SH-SY5Y (cell line): ENCODE results near the gene MAN1B1.

Source experiments
- GATA2 ChIP-seq: IDR thresholded peaks from 2 replicates; pipeline ENCODE4 v1.6.1; 2011; ENCODE audit warnings: mild to moderate bottlenecking, low read depth, low read length
- GATA3 ChIP-seq: IDR thresholded peaks from 2 replicates; pipeline ENCODE4 v1.6.1; 2011; ENCODE audit warnings: low read depth, mild to moderate bottlenecking, low read length, moderate library complexity

Gene MAN1B1

DNA sequence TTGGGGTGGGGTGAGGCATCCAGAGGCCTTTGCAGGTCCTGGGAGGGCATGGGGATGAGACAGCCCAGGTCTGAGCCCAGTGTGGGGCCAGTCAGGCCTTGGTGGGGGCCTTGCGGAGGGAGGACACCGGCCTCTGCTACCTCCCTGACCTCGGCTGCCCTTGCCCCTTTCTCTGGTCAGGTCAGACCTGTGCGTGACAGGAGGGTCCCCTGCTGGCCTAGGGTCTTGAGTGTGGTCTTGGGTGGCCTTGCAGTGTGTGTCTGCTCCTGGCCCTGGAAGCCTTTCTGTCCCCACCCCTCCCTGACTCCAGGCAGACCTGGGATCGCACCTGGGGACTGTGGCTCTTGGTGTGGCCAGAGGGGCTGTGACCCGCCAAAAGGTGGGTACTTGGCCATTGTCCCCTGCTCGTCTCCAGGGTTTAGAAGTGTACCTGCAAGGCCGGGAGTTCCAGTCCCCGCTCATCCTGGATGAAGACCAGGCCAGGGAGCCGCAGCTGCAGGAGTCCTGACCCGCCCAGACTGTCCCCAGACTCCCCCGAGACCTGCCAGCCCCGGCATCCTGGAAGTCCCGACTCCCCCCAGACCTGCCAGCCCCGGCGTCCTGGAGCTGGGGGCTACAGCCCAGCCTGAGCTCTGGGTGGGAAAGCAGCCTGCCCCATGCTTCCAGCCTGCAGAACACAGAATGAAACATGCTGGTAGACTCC is 4.4 kb upstream of the MAN1B1 start:
- TF ChIP-seq GATA2 (no peak), GATA3 (no peak)

DNA sequence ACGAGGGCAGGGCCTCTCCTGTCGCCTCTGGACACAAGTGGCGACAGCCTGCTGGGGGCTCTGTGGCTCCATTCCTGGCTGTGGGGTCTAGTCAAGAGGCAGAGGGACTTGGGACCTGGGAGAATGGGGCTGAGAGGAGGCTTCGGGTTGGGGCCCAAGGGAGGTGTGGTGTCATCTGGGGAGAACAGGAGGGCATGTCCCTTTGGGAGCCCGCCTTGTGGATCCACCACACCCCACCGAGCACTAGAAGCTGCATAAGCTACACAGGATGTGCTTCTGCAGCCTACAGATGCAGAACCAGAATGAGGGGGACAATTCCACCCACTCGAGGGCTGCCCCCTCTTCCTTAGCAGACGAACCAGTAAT is 3.9 kb upstream of the MAN1B1 start:
- TF ChIP-seq GATA3 (no peak), GATA2 (no peak)

DNA sequence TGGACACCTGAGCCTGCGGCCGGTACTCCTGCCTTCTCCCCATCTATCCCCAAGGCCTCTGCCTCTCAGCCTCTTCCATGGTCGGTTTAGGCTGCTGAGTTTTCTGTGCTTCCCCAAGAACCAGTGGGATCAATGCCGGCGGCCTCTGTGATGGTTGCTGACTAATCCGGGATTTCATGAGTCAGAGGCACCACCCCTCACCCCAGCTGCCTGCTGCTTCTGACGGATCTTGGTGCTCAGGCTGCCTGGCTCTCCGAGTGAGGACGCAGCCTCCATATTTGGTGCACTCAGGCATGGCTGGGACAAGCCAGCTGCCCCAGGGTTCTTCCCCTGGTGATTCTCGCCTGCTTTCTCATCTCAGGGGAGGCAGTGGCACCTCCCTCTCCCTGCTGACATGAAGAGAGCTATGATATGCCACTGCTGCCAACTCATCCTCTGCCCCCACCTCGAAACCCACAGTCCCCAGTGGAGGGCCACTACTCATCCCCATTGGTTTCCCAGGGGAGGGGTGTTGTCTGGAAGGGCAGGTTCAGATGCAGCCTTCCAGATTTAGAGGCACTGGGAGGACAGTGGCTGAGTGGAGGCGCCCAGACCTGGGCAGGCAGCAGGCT is 3.3 kb upstream of the MAN1B1 start:
- TF ChIP-seq GATA3: no peak
- no peak for TF ChIP-seq GATA2

DNA sequence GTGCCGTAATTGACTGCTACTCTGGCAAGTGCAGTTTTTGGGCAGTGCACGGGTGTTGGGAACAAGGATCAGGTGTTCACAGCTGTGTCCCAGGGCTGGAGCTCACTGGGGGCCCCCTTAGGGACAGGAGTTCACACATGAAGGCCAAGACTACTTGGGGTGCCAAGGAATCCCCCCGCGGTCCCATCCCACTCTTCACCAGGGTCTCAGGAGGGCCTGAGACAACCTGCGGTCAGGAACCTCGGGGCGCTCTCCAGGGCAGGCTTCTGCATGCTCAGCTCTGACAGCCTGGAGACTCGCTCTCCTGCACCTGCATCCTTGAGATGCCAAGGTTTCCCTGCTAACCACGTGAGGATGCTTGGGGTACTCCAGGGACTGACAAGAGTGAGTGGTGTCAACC is 2.3 kb upstream of the MAN1B1 start:
- TF ChIP-seq GATA3 (no peak), GATA2 (no peak)

DNA sequence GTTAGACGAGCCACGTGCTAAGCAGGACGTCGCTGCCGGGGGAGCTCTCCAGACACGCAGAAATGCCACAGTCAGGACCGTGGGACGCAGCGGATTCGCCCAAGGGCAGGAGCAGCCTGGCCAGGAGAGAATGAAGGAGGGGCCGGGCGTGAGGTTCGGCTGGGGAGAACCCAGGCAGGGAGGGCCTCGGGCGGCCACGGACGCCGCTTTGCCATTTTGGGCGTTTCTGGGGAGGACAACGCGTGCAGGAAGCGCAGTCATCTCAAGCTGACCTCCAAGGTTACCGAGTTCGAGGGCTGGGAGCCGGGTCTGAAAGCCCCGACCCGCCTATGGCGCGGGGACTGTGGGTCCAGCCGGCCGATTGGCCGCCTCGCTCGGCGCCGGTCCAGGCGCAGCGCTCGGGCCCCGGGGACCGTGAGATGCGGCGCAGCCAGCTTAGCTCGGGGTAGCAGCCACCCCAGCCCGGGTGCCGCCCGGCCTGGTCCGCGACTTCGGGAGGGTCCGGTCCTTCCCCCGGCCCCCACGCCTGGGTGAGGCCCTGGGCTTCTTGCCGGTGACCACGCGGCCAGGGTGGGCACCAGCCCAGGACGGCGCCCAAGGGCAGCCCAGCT is 760 bp upstream of the MAN1B1 start:
- no peak for TF ChIP-seq GATA3

DNA sequence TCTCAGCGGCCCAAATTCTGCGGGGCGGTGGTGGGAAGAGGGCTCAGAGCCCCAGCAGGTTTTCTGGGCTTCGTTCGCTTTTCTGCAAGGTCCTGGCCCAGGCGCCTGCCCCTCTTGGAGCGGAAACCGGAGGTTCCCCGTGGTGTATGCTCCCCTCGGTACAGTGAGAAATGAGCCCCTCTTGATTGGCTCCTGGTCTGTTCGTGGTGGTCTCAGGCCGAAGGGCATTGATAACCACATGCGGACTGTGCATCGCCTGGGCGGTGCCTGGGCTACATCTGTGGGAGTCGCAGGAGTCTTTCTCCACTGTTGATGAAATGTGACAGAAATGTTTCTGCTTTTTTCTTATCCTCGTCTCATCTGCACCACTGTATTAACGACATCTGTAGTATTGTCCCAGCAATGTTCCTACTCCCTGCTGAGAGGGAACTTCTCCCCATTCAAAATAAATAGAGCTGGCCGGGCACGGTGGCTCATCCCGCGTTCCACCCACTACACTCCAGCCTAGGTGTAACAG is 682 bp downstream of the MAN1B1 start:
- TF ChIP-seq GATA2 (peak; percentile 64), GATA3 (no peak)

GRCh38 chr9:137088121-137088520 is 1.3 kb downstream of the MAN1B1 start:
- TF ChIP-seq GATA3 (no peak), GATA2 (no peak)

DNA sequence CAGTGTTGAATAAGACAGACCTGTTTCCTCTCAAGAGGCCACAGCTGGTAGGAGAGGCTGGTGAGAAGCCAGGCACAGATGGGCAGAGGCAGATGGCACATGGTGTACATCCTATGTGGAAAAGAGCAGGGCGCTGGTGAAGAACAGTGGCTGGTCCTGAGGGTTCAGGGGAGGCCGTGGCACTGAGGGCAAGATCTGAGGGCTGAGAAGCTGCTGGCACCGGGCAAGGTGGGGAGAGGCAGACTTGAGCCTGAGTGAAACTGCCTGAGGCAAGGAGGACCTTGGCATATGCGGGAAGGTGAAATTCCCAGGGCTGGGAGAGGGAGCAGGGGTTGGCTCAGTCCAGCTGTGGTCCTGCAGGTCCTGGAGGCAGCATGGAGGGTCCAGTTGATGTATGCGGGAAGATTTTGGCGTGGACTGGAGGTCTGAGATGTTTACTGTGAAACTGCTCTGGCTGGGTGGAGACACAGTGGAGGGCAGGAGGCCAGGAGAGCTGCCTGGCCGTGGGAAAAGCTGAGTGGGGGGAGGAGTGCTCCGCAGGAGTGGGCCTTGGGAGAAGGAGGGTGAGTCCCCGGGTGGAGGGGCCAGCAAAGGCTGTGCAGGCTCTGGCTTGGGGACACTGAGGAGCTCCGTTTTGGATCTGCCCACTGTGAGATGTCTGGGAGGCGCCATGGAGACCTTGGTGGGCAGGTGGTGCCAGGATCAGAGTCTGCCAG is 2.6 kb downstream of the MAN1B1 start:
- TF ChIP-seq GATA2 (no peak), GATA3 (no peak)

- TF ChIP-seq GATA2 (no peak), GATA3 (no peak)
Measured at GRCh38 chr9:137095664-137096517, 9.1 kb downstream of the MAN1B1 start.

DNA sequence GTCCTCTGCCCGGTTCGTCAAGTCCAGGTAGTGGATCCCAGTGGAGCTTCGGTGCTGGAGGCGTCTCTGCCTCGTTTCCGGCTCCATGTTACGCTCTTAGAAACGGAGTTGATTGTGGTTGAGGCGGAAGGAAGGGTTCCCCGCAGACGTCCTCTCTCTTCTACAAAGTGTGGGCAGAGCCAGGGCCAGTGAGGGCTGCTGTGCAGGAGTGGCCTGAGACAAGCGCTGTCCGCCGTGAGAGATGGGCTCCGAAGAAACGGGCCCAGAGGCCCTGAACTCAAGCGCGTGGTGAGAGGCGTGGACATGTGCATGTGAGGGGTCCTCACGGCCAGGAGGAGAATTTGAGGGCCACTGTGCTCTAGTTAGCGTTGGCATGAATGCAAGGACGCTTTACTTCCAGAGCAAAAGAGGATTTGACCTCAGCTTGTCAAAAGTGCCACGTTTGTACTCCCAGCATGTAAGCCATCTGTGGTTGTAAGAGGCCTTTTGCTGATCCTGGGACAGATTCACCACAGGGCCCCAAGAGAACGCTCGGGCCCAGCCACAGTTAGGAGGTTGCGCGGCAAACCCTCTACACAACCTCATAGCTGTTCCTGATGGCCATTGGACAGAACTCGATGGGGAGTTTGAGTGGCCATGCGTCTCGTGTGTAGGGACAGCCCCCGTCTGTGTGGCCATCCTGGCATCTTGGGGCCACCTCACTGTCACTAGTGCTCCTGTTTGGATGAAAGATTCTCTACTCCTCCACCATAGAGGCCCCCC is 10.2 kb downstream of the MAN1B1 start:
- no peak for TF ChIP-seq GATA3

DNA sequence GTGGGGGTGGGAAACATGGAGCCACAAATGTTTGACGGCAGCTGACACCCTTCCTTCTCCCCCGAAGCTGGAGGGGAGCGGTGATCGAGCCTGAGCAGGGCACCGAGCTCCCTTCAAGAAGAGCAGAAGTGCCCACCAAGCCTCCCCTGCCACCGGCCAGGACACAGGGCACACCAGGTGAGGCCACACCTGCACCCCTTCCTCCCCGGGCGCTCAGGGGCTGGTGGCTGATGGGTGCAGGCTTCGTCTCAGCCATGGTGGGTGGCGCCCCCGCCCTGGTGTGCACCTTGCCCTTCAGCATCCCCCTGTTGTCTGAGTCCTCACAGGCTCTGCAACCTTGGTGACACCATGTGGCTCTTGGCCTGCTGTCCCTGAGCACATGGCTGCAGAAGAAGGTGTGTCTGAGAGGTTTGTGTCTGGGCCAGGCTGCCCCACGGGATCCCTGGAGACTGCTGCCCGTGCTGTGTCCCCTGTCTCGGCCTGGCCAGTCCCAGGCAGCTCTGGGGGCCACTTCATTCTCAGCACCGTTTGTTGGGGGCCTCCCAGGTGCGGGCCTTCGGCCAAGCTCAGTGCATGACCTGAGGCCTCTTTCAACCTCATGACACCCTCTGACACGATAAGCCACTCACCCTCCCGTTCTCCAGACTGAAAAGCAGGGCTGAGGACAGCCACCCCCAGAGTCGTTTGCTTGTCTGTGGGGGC is 11.1 kb downstream of the MAN1B1 start:
- no peak for TF ChIP-seq GATA3
- TF ChIP-seq GATA2: no peak

DNA sequence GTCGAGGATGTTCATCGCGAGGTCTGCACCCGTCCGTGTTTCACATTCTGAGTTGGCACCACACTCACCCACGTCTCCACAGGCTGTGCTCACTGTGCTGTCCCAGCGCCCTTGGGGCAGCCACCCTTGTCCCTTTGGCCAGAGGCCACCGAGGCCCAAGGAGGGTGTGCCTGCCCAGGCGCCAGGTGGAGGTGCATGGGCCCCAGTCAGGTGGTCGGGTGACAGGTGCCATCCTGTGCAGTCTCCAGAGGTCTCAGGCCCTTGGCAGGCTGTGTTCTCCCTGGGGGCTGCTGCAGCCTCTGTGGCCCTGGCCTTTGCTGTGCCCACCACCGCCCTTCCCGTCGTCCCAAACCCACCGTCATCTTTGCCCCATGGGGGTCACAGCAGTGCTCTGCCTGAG is 12.4 kb downstream of the MAN1B1 start:
- TF ChIP-seq GATA2: no peak
- no peak for TF ChIP-seq GATA3
